ENCODE results near the gene GTPBP8. TPM values are rescaled to one million over a fixed set of nuclear protein-coding genes. Genes with fewer than 3 reads are reported as not detected.

Gene GTPBP8
- total RNA-seq, 2 experiments from 2014 or later: 27.7 to 28.2 TPM

DNA sequence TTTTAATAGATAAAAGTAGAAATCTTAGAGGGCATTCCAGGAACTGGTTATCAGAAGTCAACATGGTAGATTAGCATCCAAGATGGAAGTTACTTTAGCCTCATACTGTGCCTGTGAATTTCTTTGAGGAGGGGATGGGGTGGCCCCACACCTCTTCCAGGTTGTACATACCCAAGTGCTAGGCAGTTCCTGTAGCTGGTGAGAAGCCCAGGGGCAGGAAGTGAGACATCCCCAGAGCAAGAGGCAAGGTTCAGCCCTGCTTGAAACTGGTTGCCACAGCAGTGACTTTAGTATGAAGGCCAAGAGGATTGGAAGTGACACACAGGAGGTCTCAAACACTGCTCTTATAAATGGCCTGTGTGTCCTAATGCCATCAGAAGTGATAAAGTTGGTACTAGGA lies 11.9 kb downstream of the GTPBP8 start:
- Mint-ChIP-seq H3K36me3 (ENCODE audit: low read depth) (peaks cover 84% of the 10 kb centered on the region), H3K4me1 (peaks cover 69% of the 10 kb centered on the region)
- POLR2A ChIA-PET: interaction anchor here (0.9 to 7.2 kb wide), 5 partner anchors 11 to 189 kb away, joined by 3 to 84 read pairs (median 5); partner anchors contain the start of gene GTPBP8

DNA sequence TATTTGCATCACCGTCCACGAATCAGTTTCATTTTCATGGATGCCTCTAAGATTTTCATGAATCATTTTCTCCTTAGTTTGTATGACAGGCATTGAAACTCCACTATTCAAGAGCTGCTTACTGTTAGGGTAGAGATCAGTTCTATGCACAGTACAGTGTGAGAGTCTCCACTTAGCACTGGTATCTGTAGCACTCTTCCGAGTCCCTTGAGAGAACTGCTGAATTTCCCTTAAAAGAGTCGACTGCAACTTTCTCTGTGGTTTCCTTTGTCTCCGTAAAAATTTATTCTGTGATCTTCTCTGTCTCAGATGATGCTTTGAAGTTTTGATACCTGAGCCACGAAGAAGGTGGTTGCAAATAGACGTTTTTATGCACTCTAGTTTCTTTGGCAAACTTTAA lies 14.8 kb downstream of the GTPBP8 start:
- Mint-ChIP-seq H3K27ac (peak overlapping the region; percentile 81), H3K4me3 (peak overlapping the region; percentile 67), H3K4me1 (peaks cover 62% of the 10 kb centered on the region), H3K9me3 (no peaks in the 10 kb centered on the region), H3K36me3 (ENCODE audit: low read depth) (peaks cover 83% of the 10 kb centered on the region), H3K27me3 (no peaks in the 10 kb centered on the region)
- CTCF ChIA-PET: interaction anchor here (1.0 to 1.7 kb wide), 3 partner anchors 9 to 363 kb away, joined by 3 to 7 read pairs (median 4); no protein-coding TSS in a partner anchor
- POLR2A ChIA-PET: interaction anchor here (0.9 to 7.2 kb wide), 6 partner anchors 9 to 269 kb away, joined by 3 to 84 read pairs (median 5); partner anchors contain the start of genes CD200R1 and GTPBP8
- no peak for DNase-seq

More for the DNA sequence above, 11.9 kb downstream of the GTPBP8 start:
- CTCF ChIA-PET: interaction anchor here (0.6 to 1.7 kb wide), 4 partner anchors 12 to 268 kb away, joined by 3 to 5 read pairs (median 4); partner anchors contain the start of gene GTPBP8
- peak; percentile 70 for DNase-seq
- no peaks in the 10 kb centered on the region for H3K9me3 Mint-ChIP-seq
- no peaks in the 10 kb centered on the region for H3K27me3 Mint-ChIP-seq
- no peak overlapping the region for H3K4me3 Mint-ChIP-seq
- peak overlapping the region; percentile 58 for H3K27ac Mint-ChIP-seq

DNA sequence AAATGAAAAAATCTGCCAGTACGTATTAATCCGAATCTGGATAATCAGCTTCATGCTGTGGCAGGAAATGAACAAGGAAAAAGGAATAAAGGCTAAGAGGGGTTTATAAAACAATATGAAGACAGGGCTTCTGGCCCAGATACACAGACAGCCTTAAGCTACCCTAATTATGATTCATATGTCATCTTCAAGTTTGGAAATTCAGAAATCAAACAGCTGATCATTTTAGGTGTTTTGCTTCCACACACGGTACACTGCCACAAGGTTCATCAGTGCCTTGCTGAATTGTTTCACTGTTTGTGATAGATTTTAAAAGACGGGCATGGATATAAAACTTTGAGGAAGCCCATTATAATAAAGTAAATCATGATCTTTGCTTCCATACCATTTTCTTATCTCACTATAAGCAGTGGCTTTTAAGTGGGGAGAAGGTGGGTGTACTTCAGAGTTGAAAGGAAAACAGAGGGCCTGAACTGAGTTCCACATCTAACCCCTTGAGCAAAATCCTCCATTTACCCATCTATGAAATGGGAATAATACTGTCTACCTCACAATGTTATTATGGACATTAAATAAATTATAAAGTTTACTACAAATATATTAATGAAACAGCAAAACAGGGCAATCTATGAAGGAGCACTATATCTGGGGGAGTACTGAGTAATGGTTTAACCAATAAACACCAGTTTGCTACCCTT lies 15.7 kb downstream of the GTPBP8 start:
- H3K4me3 Mint-ChIP-seq: peak overlapping the region; percentile 67
- DNase-seq: no peak
- peaks cover 55% of the 10 kb centered on the region for H3K4me1 Mint-ChIP-seq
- H3K36me3 Mint-ChIP-seq (ENCODE audit: low read depth): peaks cover 83% of the 10 kb centered on the region
- no peaks in the 10 kb centered on the region for H3K9me3 Mint-ChIP-seq
- no peaks in the 10 kb centered on the region for H3K27me3 Mint-ChIP-seq
- ChIA-PET POLR2A (interaction anchor here (0.8 to 7.2 kb wide), 5 partner anchors 10 to 32 kb away, joined by 3 to 84 read pairs (median 5); partner anchors contain the start of genes CD200R1 and GTPBP8), CTCF (interaction anchor here (1.4 to 1.7 kb wide), 2 partner anchors 272 to 363 kb away, joined by 4 to 7 read pairs; no protein-coding TSS in a partner anchor)
- H3K27ac Mint-ChIP-seq: peak overlapping the region; percentile 81

GRCh38 chr3:113008117-113008516 lies 17.3 kb downstream of the GTPBP8 start:
- Mint-ChIP-seq H3K4me1 (peaks cover 50% of the 10 kb centered on the region), H3K36me3 (ENCODE audit: low read depth) (peaks cover 81% of the 10 kb centered on the region), H3K4me3 (no peak overlapping the region), H3K27me3 (no peaks in the 10 kb centered on the region), H3K9me3 (no peaks in the 10 kb centered on the region), H3K27ac (no peak overlapping the region)
- no peak for DNase-seq
- CTCF ChIA-PET: interaction anchor here (0.8 to 1.3 kb wide), 2 partner anchors 11 to 366 kb away, joined by 3 read pairs; a partner anchor contains a TSS
- POLR2A ChIA-PET: interaction anchor here (1.5 to 6.3 kb wide), 3 partner anchors 11 to 21 kb away, joined by 3 to 51 read pairs (median 17); partner anchors contain the start of gene GTPBP8

- H3K4me3 Mint-ChIP-seq: no peak overlapping the region
- ChIA-PET CTCF (interaction anchor here (0.8 to 1.4 kb wide), 4 partner anchors 15 to 371 kb away, joined by 3 to 4 read pairs (median 3); no protein-coding TSS in a partner anchor), POLR2A (interaction anchor here (0.6 to 3.2 kb wide), 4 partner anchors 23 to 134 kb away, joined by 3 to 13 read pairs (median 3); partner anchors contain the start of genes CD200R1 and GTPBP8)
- peaks cover 72% of the 10 kb centered on the region for H3K36me3 Mint-ChIP-seq (ENCODE audit: low read depth)
- peak overlapping the region; percentile 12 for H3K27ac Mint-ChIP-seq
- peaks cover 43% of the 10 kb centered on the region for H3K4me1 Mint-ChIP-seq
- no peaks in the 10 kb centered on the region for H3K27me3 Mint-ChIP-seq
- no peak for DNase-seq
- H3K9me3 Mint-ChIP-seq: no peaks in the 10 kb centered on the region
Measured at GRCh38 chr3:113013593-113013992, 22.8 kb downstream of the GTPBP8 start.

DNA sequence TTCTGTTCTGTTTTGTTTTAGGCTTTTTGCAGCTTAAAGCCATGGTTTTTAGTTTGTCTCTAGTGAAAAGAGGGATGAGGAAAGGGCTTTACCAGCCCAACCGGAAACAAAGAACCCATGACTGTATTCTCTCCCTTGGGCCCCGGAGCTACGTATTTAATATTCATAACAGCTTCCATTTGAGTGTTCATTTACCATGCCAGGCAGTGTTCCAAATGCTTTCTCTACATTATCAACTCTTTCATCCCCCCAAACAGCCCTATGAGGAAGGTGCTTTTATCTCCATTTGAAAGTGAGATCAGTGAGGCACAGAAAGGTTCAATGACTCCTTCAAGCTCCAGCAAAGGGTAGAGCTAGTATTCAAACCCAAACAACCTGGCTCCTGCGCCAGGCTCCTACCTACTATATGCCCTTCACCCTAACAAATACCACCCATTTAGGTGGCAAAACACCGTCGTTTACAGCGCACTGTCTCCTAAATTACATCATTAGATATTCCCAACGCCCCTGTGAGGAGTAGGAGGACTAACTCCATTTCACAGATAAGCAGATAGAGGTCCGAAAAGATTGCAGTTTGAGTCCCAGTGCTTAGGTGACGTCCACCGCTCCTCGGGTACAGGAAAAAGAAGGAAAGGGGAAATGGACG lies 27.9 kb downstream of the GTPBP8 start:
- POLR2A ChIA-PET: interaction anchor here (0.9 to 4.8 kb wide), 13 partner anchors 11 to 496 kb away, joined by 3 to 51 read pairs (median 5); partner anchors contain the start of genes ATG3, CD200R1, CD200R1L and GTPBP8
- CTCF ChIA-PET: interaction anchor here (0.9 to 4.2 kb wide), 11 partner anchors 10 to 376 kb away, joined by 3 to 20 read pairs (median 4); partner anchors contain the start of gene GTPBP8
- Mint-ChIP-seq H3K27ac (peak overlapping the region; percentile 84), H3K36me3 (ENCODE audit: low read depth) (peaks cover 34% of the 10 kb centered on the region), H3K4me3 (peak overlapping the region; percentile 80), H3K4me1 (peaks cover 46% of the 10 kb centered on the region), H3K27me3 (no peaks in the 10 kb centered on the region), H3K9me3 (no peaks in the 10 kb centered on the region)
- no peak for DNase-seq

DNA sequence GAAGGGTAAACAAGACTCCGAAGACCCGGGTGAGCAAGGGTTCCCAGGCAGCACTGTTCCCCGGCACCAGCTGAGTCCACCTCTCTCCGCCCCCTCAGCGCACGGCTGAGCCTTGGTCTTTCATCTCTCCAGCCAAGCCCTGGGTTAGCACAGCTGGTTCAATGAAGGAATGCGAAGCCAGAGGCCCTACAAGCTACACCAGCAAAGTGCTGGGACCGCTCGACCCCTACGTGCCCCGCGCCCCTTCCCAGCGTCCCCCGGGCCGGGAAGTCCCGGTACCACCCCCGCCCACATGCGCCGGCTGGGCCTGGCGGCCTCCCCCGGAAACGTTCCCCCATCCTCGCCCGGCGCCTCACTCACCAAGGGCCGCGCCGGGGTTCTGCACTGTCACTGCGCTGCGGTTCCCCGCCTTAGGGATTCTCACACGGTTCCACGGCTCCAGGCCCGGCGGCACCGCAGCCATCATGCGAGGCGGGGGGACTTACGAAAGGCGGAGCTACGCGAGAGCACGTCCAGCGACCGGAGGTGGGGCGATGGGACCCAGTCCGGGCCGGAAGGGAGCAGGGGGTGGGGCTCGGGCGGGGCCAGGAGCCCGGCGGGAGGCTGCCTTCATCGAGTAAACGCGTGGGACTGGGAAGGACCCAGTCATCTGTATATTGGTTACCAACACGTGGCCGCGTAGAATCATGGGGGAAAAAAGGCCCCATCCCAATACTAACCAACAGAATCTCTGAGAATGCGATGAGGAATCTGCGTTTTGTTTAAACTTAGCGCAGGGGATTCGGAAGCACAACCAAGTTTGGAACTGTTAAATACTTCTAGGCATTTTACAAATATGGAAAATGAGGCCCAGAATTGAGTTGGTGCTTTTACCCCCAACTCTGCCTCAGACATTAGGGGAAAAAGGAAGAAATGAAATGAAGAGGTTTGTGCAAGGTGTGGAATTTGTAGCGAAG lies 28.7 kb downstream of the GTPBP8 start:
- H3K27me3 Mint-ChIP-seq: no peaks in the 10 kb centered on the region
- peak overlapping the region; percentile 84 for H3K27ac Mint-ChIP-seq
- H3K4me3 Mint-ChIP-seq: peak overlapping the region; percentile 80
- no peaks in the 10 kb centered on the region for H3K9me3 Mint-ChIP-seq
- H3K4me1 Mint-ChIP-seq: peaks cover 44% of the 10 kb centered on the region
- POLR2A ChIA-PET: interaction anchor here (0.7 to 4.8 kb wide), 14 partner anchors 12 to 495 kb away, joined by 3 to 51 read pairs (median 5); partner anchors contain the start of genes ATG3, CD200R1, CD200R1L and GTPBP8
- peak; percentile 86 for DNase-seq
- CTCF ChIA-PET: interaction anchor here (0.6 to 4.2 kb wide), 10 partner anchors 10 to 376 kb away, joined by 3 to 20 read pairs (median 4); partner anchors contain the start of gene GTPBP8
- H3K36me3 Mint-ChIP-seq (ENCODE audit: low read depth): peaks cover 30% of the 10 kb centered on the region

DNA sequence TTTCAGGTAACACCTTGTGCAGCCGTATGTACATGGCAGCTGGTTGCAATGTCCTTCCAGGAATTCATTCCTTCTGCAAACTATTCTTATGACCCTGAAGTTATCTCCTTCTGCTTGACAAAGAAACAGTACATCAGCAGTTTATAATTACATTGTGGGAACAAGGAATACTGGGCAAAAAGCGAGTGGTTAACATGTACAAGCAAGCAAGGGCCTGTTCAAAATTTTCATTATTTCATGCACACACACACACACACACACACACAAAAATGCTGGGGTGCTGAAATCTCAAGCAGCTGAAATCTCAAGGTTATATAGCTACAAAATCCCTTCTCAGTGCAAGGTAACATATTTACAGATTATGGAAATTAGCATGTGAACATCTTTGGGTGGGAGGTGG lies 30.7 kb downstream of the GTPBP8 start:
- H3K4me3 Mint-ChIP-seq: no peak overlapping the region
- no peak for DNase-seq
- no peak overlapping the region for H3K27ac Mint-ChIP-seq
- POLR2A ChIA-PET: interaction anchor here (0.5 kb wide), 1 partner anchor 20 kb away, joined by 3 read pairs; no protein-coding TSS in a partner anchor
- no peaks in the 10 kb centered on the region for H3K27me3 Mint-ChIP-seq
- H3K9me3 Mint-ChIP-seq: no peaks in the 10 kb centered on the region
- peaks cover 12% of the 10 kb centered on the region for H3K36me3 Mint-ChIP-seq (ENCODE audit: low read depth)
- CTCF ChIA-PET: interaction anchor here (4.2 kb wide), 1 partner anchor 14 kb away, joined by 20 read pairs; no protein-coding TSS in a partner anchor
- H3K4me1 Mint-ChIP-seq: peaks cover 34% of the 10 kb centered on the region

- H3K4me1 Mint-ChIP-seq: no peaks in the 10 kb centered on the region
- no peaks in the 10 kb centered on the region for H3K9me3 Mint-ChIP-seq
- no peak for DNase-seq
- H3K27ac Mint-ChIP-seq: no peak overlapping the region
- ChIA-PET POLR2A (no interaction called here), CTCF (interaction anchor here (0.6 to 1.8 kb wide), 8 partner anchors 25 to 801 kb away, joined by 3 to 17 read pairs (median 4); no protein-coding TSS in a partner anchor)
- no peak overlapping the region for H3K4me3 Mint-ChIP-seq
- no peaks in the 10 kb centered on the region for H3K36me3 Mint-ChIP-seq (ENCODE audit: low read depth)
- no peaks in the 10 kb centered on the region for H3K27me3 Mint-ChIP-seq
Measured at GRCh38 chr3:113034011-113034410, 43.2 kb downstream of the GTPBP8 start.

DNA sequence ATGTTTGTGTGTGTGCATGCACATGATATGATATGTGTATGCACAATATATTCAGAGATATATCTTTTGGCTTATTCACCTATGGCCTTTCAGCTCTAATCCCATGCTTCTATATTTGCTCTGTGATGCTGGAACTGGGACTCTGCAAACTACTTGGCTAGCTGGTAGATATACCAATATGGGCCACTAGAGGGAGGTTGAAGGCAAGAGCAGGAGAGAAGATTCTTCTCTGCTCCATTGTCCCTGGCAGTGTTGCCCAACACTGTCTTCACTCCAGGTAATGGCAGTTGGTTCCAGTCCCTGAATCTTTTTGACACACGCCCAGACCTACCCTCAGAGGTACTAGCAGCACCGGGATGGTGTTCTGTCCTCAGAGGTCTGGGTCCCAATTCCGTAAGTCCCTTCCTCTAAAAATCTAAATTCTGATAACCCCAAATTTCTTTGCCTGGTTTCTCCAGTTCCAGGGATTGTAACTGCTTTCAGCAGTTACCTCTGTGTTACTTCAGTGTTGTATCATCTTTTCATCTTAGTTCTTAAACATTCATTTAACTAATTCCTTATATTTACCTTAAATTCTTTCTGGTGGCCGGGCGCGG lies 44.7 kb downstream of the GTPBP8 start:
- Mint-ChIP-seq H3K4me3 (no peak overlapping the region), H3K4me1 (no peaks in the 10 kb centered on the region), H3K27ac (no peak overlapping the region), H3K36me3 (ENCODE audit: low read depth) (no peaks in the 10 kb centered on the region), H3K9me3 (no peaks in the 10 kb centered on the region), H3K27me3 (no peaks in the 10 kb centered on the region)
- ChIA-PET CTCF (interaction anchor here (0.7 to 2.5 kb wide), 17 partner anchors 8 to 742 kb away, joined by 3 to 20 read pairs (median 4); a partner anchor contains a TSS), POLR2A (no interaction called here)
- DNase-seq: peak; percentile 32

DNA sequence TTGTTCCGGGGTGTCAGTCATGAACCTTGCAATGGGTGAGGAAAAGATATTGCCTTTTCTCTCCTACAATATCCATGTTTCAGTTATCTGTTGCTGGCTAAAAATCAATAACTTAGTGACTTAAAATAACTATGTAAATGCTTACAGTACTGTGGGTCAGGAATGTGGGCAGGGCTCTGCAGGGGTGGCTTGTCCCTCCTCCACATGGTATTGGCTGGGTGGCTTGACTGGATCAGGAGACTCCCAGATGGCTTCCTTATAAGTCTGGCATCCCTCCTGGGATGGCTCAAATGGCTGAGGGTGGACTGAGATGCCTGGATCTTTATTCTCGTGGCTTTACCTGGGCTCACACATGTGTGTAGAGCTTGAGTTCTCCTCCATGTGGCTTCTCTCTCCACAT lies 47.5 kb downstream of the GTPBP8 start:
- no peaks in the 10 kb centered on the region for H3K27me3 Mint-ChIP-seq
- ChIA-PET POLR2A (no interaction called here), CTCF (no interaction called here)
- no peaks in the 10 kb centered on the region for H3K9me3 Mint-ChIP-seq
- H3K36me3 Mint-ChIP-seq (ENCODE audit: low read depth): no peaks in the 10 kb centered on the region
- no peaks in the 10 kb centered on the region for H3K4me1 Mint-ChIP-seq
- DNase-seq: no peak
- no peak overlapping the region for H3K27ac Mint-ChIP-seq
- no peak overlapping the region for H3K4me3 Mint-ChIP-seq

Data from activated CD4-positive, alpha-beta memory T cell treated with anti-CD3 and anti-CD28 coated beads, Interleukin-2, amount 10 ng/mL, durations not matched to agents 7 days and 5 days (primary cell).